A549 (cell line): Measurements from ENCODE around the gene IPPK. TPM values are rescaled to one million over a fixed set of nuclear protein-coding genes. Genes with fewer than 3 reads are reported as not detected.

Experiments
- ATAC-seq, 2 experiments: fragments of 200-7000 bp in 1 of 2; fragments of >200 bp in 1 of 2; cut with Nextera tagmentation in 1 of 2; cut with Tn5 transposase in 1 of 2; 3 replicates each; pipeline versions ENCODE4 v1.8.0 to v1.9.1; 2018 to 2020; ENCODE audit warnings: mild to moderate bottlenecking in 1 of 2, moderate library complexity in 1 of 2
- CTCF ChIA-PET: fragments of 300-600 bp; sonication (Branson Sonifier 250); formaldehyde crosslinking; extraction: SDS; loops from one replicate; lab custom pipeline; 2021; ENCODE audit warnings: antibody characterized with exemption, inconsistent platforms; lab: Yijun Ruan, JAX
- POLR2A ChIA-PET: fragments of 350-600 bp; formaldehyde crosslinking; extraction: SDS; loops from one replicate; lab custom pipeline; 2021; ENCODE audit warnings: antibody characterized with exemption, inconsistent platforms; lab: Yijun Ruan, JAX
- DNase-seq, 2 experiments: peaks; one replicate each; pipeline versions ENCODE4 v3.0.0 to v3.0.0-alpha.2; 2011 to 2016; ENCODE audit warnings: low read depth in 1 of 2, low spot score in 1 of 2
- FAIRE-seq: peaks from 2 replicates; lab custom pipeline; 2011; peaks lifted over from hg19 to GRCh38; lab: Jason Lieb, UNC
- H3K27ac ChIP-seq, 2 experiments: fragments of >200 bp; sonication (Bioruptor Twin); formaldehyde crosslinking; 3 replicates each; pipeline ENCODE4 v1.5.1; 2016 to 2017
- H3K4me1 ChIP-seq: fragments of >200 bp; sonication (Bioruptor Twin); formaldehyde crosslinking; 3 replicates; pipeline ENCODE4 v1.6.1; 2016
- H3K4me2 ChIP-seq: fragments of >200 bp; sonication (Bioruptor Twin); formaldehyde crosslinking; 3 replicates; pipeline ENCODE4 v1.6.1; 2016
- H3K4me3 ChIP-seq: fragments of >200 bp; sonication (Bioruptor Twin); formaldehyde crosslinking; 3 replicates; pipeline ENCODE4 v1.5.1; 2016
- H3K9me3 ChIP-seq: fragments of >200 bp; sonication (Bioruptor Twin); formaldehyde crosslinking; 3 replicates; pipeline ENCODE4 v1.6.1; 2016
- BHLHE40 ChIP-seq: IDR thresholded peaks from 2 replicates; pipeline ENCODE4 v1.6.1; 2012; ENCODE audit warnings: low read depth, low read length, inconsistent platforms
- CBX2 ChIP-seq: fragments of 200-600 bp; sonication (generic); IDR thresholded peaks from 2 replicates; pipeline ENCODE4 v1.6.1; 2016; ENCODE audit warnings: low read depth, mild to moderate bottlenecking, borderline replicate concordance
- CHD2 ChIP-seq: fragments of 150-350 bp; IDR thresholded peaks from 2 replicates; pipeline ENCODE4 v1.6.1; 2014; ENCODE audit warnings: low read length; ENCODE audit not compliant: partially characterized antibody
- EP300 ChIP-seq, 2 experiments: fragments of >200 bp; sonication (Bioruptor Twin); formaldehyde crosslinking; IDR thresholded peaks; 2 replicates in 1 of 2; 3 replicates in 1 of 2; pipeline ENCODE4 v1.6.1; 2016 to 2017
- ESRRA ChIP-seq: fragments of 150-350 bp; IDR thresholded peaks from 2 replicates; pipeline ENCODE4 v1.6.1; 2014; ENCODE audit warnings: mild to moderate bottlenecking, low read length, borderline replicate concordance
- FOSB ChIP-seq: fragments of 250-450 bp; sonication (Bioruptor Pico); IDR thresholded peaks from 2 replicates; pipeline ENCODE4 v1.5.0; 2020; ENCODE audit warnings: mild to moderate bottlenecking, moderate library complexity
- FOSL2 ChIP-seq, 2 experiments: fragments of 450-650 bp in 1 of 2; fragments of >200 bp in 1 of 2; sonication (Bioruptor Twin) in 1 of 2; formaldehyde crosslinking; IDR thresholded peaks; 2 replicates each; pipeline versions ENCODE4 v1.5.0 to v1.6.1; 2016 to 2020; ENCODE audit warnings: mild to moderate bottlenecking in 1 of 2, moderate library complexity in 1 of 2
- HEYL ChIP-seq: fragments of 250-450 bp; sonication (Bioruptor Pico); IDR thresholded peaks from 2 replicates; pipeline ENCODE4 v1.8.0; 2021; ENCODE audit warnings: mild to moderate bottlenecking, moderate library complexity
- HOXA7 ChIP-seq: fragments of 250-450 bp; sonication (Bioruptor Pico); IDR thresholded peaks from 2 replicates; pipeline ENCODE4 v1.5.0; 2020; ENCODE audit warnings: mild to moderate bottlenecking, moderate library complexity
- HOXB5 ChIP-seq: fragments of 250-450 bp; sonication (Bioruptor Pico); IDR thresholded peaks from 2 replicates; pipeline ENCODE4 v1.5.0; 2020; ENCODE audit warnings: mild to moderate bottlenecking, moderate library complexity
- JUN ChIP-seq, 2 experiments: fragments of >200 bp; sonication (Bioruptor Twin); formaldehyde crosslinking; IDR thresholded peaks; 2 replicates in 1 of 2; 3 replicates in 1 of 2; pipeline ENCODE4 v1.6.1; 2016 to 2017
- JUNB ChIP-seq: fragments of >200 bp; sonication (Bioruptor Twin); formaldehyde crosslinking; IDR thresholded peaks from 2 replicates; pipeline ENCODE4 v1.6.1; 2016
- RAD21 ChIP-seq, 2 experiments: fragments of >200 bp in 1 of 2; sonication (Bioruptor Twin) in 1 of 2; formaldehyde crosslinking in 1 of 2; IDR thresholded peaks in 1 of 2; conservative IDR thresholded peaks in 1 of 2; 2 replicates in 1 of 2; 3 replicates in 1 of 2; pipeline ENCODE4 v1.6.1; 2012 to 2018; ENCODE audit warnings: inconsistent platforms in 1 of 2
- RCOR1 ChIP-seq: fragments of 150-350 bp; IDR thresholded peaks from 2 replicates; pipeline ENCODE4 v1.6.1; 2014; ENCODE audit warnings: antibody characterized with exemption, low read length, low read depth
- RNF2 ChIP-seq: fragments of 200-600 bp; sonication (generic); IDR thresholded peaks from 2 replicates; pipeline ENCODE4 v1.6.1; 2016; ENCODE audit warnings: low read depth, mild to moderate bottlenecking, antibody characterized with exemption, moderate library complexity, borderline replicate concordance
- SMC3 ChIP-seq: fragments of >200 bp; sonication (Bioruptor Twin); formaldehyde crosslinking; IDR thresholded peaks from 3 replicates; pipeline ENCODE4 v1.6.1; 2018; ENCODE audit warnings: inconsistent platforms
- SREBF2 ChIP-seq: fragments of 450-650 bp; IDR thresholded peaks from 2 replicates; pipeline ENCODE4 v1.6.1; 2014; ENCODE audit warnings: mild to moderate bottlenecking, moderate library complexity
- TFCP2L1 ChIP-seq: fragments of 250-450 bp; sonication (Bioruptor Pico); IDR thresholded peaks from 2 replicates; pipeline ENCODE4 v1.5.0; 2021; ENCODE audit warnings: mild to moderate bottlenecking
- TP53 ChIP-seq: fragments of 250-450 bp; sonication (Bioruptor Pico); IDR thresholded peaks from 2 replicates; pipeline ENCODE4 v1.5.0; 2021; ENCODE audit warnings: mild to moderate bottlenecking, moderate library complexity
- ZFP36 ChIP-seq: fragments of 450-650 bp; IDR thresholded peaks from 2 replicates; pipeline ENCODE4 v1.6.1; 2014; ENCODE audit warnings: borderline replicate concordance; ENCODE audit not compliant: partially characterized antibody
- ZNF302 ChIP-seq: fragments of 250-450 bp; sonication (Bioruptor Pico); IDR thresholded peaks from 2 replicates; pipeline ENCODE4 v1.9.0; 2021; ENCODE audit warnings: inconsistent platforms, mild to moderate bottlenecking, moderate library complexity
- WGBS: methylation state at CpG from one replicate; pipeline ENCODE4 v1.1.6; 2017; ENCODE audit errors: missing lambda C conversion rate; 5-methylcytosine and 5-hydroxymethylcytosine counted together
- polyA plus RNA-seq, 4 experiments: library from polyadenylated mRNA; depleted of rRNA in 3 of 4; stranded (reverse); fragments of >200 nt; fragmentation: RNase III in 1 of 4; extraction: RNeasy Plus Mini Kit Qiagen cat#74134 plus additional on column Dnase treatment in 1 of 4; gene quantifications; 2 replicates in 3 of 4; 3 replicates in 1 of 4; pipeline ENCODE4 v1.2.3, GENCODE V29; 2011 to 2017
- TF ChIP-seq, protein P1 (sequence below): fragments of 250-450 bp; sonication (Bioruptor Pico); IDR thresholded peaks from 2 replicates; pipeline ENCODE4 v1.5.0; 2021; ENCODE audit warnings: mild to moderate bottlenecking, moderate library complexity, borderline replicate concordance
- TF ChIP-seq, protein P2 (sequence below): IDR thresholded peaks from 2 replicates; pipeline ENCODE4 v1.6.1; 2012; ENCODE audit warnings: low read depth, borderline replicate concordance
- TF ChIP-seq, protein P3 (sequence below): IDR thresholded peaks from 2 replicates; pipeline ENCODE4 v1.6.1; 2012

Gene IPPK
- polyA plus RNA-seq, 2 of the 4 experiments (the other 2 are of a cell fraction), result 12.2 to 20.0 TPM

DNA sequence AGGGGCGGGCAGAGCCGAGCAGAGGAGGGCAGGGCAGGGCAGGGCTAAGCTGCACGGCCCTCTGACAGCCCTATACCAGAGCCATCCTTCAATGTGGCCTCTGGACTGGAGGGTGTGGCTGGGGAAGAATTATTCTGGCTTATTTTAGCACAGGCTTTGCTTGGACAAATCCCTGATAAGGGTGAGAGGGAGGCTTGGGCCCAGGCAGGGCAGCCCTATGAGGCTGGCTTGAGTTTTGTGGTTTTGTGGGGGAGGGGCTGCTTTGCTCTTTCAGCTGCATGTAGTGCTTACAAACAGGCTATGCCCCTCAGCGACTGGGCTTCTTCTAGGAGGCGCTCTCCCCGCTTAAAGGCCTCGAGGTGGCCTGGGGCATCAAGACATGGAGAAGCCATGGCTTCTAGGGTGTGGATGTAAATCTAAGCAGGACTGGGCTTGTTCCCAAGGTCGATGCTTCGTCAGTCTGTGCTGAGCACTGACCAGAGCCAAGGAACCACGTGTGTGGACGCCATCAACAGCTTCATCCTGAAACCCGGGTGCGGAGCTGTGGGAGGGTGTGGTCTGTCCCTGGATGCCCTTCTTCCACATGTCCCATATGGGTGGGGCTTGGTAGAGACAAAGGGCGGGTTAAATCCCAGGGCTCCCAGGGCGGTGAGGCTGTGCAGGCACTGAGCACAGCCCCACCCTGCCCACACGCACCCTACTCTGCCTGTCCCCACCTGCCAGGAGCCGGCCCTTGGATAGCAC lies 45.7 kb upstream of the IPPK start:
- no peak overlapping the region for H3K4me2 ChIP-seq
- ATAC-seq, result no peak
- no peak overlapping the region for H3K27ac ChIP-seq
- no peak for FAIRE-seq
- ChIA-PET POLR2A (no interaction called here), CTCF (interaction anchor here (0.7 to 9.0 kb wide), 21 partner anchors 9 to 97 kb away, joined by 3 to 138 read pairs (median 6); partner anchors contain the start of gene BICD2)
- no peak for DNase-seq
- no peak overlapping the region for H3K4me3 ChIP-seq
- no peaks in the 10 kb centered on the region for H3K4me1 ChIP-seq
- H3K9me3 ChIP-seq, result no peaks in the 10 kb centered on the region
- 83% methylated on average over 17 of the region's 17 CpGs for WGBS
- TF ChIP-seq JUN (IDR thresholded peaks at IDR 0.05), result no peak
- TF ChIP-seq, protein P1, sequence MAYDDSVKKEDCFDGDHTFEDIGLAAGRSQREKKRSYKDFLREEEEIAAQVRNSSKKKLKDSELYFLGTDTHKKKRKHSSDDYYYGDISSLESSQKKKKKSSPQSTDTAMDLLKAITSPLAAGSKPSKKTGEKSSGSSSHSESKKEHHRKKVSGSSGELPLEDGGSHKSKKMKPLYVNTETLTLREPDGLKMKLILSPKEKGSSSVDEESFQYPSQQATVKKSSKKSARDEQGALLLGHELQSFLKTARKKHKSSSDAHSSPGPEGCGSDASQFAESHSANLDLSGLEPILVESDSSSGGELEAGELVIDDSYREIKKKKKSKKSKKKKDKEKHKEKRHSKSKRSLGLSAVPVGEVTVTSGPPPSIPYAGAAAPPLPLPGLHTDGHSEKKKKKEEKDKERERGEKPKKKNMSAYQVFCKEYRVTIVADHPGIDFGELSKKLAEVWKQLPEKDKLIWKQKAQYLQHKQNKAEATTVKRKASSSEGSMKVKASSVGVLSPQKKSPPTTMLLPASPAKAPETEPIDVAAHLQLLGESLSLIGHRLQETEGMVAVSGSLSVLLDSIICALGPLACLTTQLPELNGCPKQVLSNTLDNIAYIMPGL, result no peak
- no peak for TF ChIP-seq HEYL (CRISPR knock-in tag)
- no peak for TF ChIP-seq ZFP36
- TF ChIP-seq, protein P2, sequence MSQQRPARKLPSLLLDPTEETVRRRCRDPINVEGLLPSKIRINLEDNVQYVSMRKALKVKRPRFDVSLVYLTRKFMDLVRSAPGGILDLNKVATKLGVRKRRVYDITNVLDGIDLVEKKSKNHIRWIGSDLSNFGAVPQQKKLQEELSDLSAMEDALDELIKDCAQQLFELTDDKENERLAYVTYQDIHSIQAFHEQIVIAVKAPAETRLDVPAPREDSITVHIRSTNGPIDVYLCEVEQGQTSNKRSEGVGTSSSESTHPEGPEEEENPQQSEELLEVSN, result no peak
- no peak for TF ChIP-seq FOSL2 (IDR thresholded peaks at IDR 0.05)
- TF ChIP-seq FOSL2 (CRISPR knock-in tag; IDR thresholded peaks at IDR 0.05), result no peak
- TF ChIP-seq JUNB, result no peak
- TF ChIP-seq CBX2, result no peak
- no peak for TF ChIP-seq CHD2
- TF ChIP-seq RAD21 (conservative IDR thresholded peaks at IDR 0.05 in 1 of 2, IDR thresholded peaks at IDR 0.05 in 1 of 2), result no peak
- TF ChIP-seq ZNF302 (CRISPR knock-in tag), result no peak
- TF ChIP-seq BHLHE40, result no peak
- TF ChIP-seq FOSB, result no peak

DNA sequence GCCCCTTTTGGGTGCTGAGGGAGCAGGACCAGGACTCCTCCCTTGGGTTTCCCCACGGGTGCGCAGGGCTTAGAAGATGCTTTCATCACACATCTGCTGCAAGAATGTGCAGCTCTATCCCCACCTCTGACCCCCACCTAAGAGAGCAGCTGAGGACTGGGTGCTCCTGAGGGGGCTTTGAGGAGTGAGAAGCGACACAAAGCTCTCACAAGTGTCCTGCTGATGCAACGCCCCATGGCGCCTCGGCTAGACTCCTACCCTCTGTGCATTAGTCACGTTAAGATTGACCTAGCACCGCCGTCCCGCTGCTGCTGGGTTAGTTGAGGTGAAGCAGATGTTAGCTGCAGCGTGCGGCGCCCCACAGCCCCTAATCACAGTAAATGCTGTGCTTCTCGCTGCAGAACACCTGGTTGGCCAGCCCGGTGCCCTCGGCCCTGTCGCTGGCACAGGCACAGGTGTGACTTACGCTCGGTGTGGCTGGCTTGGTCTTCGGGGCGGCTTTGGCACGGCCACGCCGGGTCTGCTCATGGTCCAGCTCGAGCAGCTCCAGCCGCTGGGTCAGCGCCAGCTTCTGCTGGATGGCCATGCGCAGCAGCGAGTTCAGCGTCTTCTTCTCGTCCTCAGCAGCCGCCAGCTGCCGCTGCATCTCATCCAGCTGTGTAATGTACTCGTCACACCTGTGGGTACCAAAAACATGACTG lies 45.0 kb upstream of the IPPK start:
- WGBS, result 95% methylated on average over 32 of the region's 34 CpGs
- no peak for ATAC-seq
- TF ChIP-seq RCOR1 (no peak), RNF2 (no peak), ESRRA (no peak), FOSB (no peak), HOXA7 (CRISPR knock-in tag) (no peak), HOXB5 (CRISPR knock-in tag) (no peak), SMC3 (no peak), BHLHE40 (no peak), EP300 (IDR thresholded peaks at IDR 0.05) (no peak), SREBF2 (no peak), RAD21 (conservative IDR thresholded peaks at IDR 0.05 in 1 of 2, IDR thresholded peaks at IDR 0.05 in 1 of 2) (no peak), HEYL (CRISPR knock-in tag) (no peak), TP53 (CRISPR knock-in tag) (no peak), TFCP2L1 (no peak)
- TF ChIP-seq, protein P3, sequence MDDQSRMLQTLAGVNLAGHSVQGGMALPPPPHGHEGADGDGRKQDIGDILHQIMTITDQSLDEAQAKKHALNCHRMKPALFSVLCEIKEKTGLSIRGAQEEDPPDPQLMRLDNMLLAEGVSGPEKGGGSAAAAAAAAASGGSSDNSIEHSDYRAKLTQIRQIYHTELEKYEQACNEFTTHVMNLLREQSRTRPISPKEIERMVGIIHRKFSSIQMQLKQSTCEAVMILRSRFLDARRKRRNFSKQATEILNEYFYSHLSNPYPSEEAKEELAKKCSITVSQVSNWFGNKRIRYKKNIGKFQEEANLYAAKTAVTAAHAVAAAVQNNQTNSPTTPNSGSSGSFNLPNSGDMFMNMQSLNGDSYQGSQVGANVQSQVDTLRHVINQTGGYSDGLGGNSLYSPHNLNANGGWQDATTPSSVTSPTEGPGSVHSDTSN, result no peak
- TF ChIP-seq, protein P1, result no peak
- H3K4me3 ChIP-seq, result no peak overlapping the region
- H3K27ac ChIP-seq, result no peak overlapping the region
- ChIA-PET CTCF (interaction anchor here (1.5 to 9.0 kb wide), 6 partner anchors 12 to 76 kb away, joined by 6 to 138 read pairs (median 8); no protein-coding TSS in a partner anchor), POLR2A (no interaction called here)
- H3K4me2 ChIP-seq, result no peak overlapping the region
- FAIRE-seq, result no peak
- no peak for DNase-seq
- no peaks in the 10 kb centered on the region for H3K9me3 ChIP-seq
- no peaks in the 10 kb centered on the region for H3K4me1 ChIP-seq
